VCaP (cell line): ENCODE results near the gene KIF13A.
"Not testable (repeated sequence)": the region's sequence is repeated elsewhere in the genome, so short reads cannot be mapped to it uniquely, and the experiment has no call there.

ENCODE experiments used
- H3K27ac ChIP-seq: fragments of 450-650 bp; 2 replicates; pipeline ENCODE4 v1.5.1; 2017
- CTCF ChIP-seq: fragments of 450-650 bp; conservative IDR thresholded peaks from 2 replicates; pipeline ENCODE4 v1.5.1; 2017; ENCODE audit warnings: mild to moderate bottlenecking, moderate library complexity

Gene KIF13A

GRCh38 chr6:18016133-18016532 is 28.7 kb upstream of the KIF13A start:
- H3K27ac ChIP-seq, result no peak overlapping the region
- no peak for TF ChIP-seq CTCF

GRCh38 chr6:18011287-18011686 is 23.9 kb upstream of the KIF13A start:
- H3K27ac ChIP-seq, result no peak overlapping the region
- no peak for TF ChIP-seq CTCF

- H3K27ac ChIP-seq, result not testable (repeated sequence)
These were observed 23.1 kb upstream of the KIF13A start for GRCh38 chr6:18010540-18010939.

- TF ChIP-seq CTCF, result no peak
- no peak overlapping the region for H3K27ac ChIP-seq
These were observed 17.0 kb upstream of the KIF13A start for GRCh38 chr6:18004256-18004985.

- H3K27ac ChIP-seq, result no peak overlapping the region
- no peak for TF ChIP-seq CTCF
These were observed 12.0 kb upstream of the KIF13A start for GRCh38 chr6:17999425-17999824.

GRCh38 chr6:17998442-17998841 is 11.0 kb upstream of the KIF13A start:
- no peak overlapping the region for H3K27ac ChIP-seq
- no peak for TF ChIP-seq CTCF

GRCh38 chr6:17998003-17998402 is 10.6 kb upstream of the KIF13A start:
- H3K27ac ChIP-seq, result no peak overlapping the region
- no peak for TF ChIP-seq CTCF

GRCh38 chr6:17995414-17995813 is 8.0 kb upstream of the KIF13A start:
- no peak for TF ChIP-seq CTCF
- no peak overlapping the region for H3K27ac ChIP-seq
